Measurements from ENCODE around the gene HCRT. TPM values are rescaled to one million over a fixed set of nuclear protein-coding genes. Genes with fewer than 3 reads are reported as not detected.
A peak's percentile ranks its signal among the peaks of the same experiment; 100 is the strongest.
"Not testable (repeated sequence)": the region's sequence is repeated elsewhere in the genome, so short reads cannot be mapped to it uniquely, and the experiment has no call there.

Gene HCRT, protein sequence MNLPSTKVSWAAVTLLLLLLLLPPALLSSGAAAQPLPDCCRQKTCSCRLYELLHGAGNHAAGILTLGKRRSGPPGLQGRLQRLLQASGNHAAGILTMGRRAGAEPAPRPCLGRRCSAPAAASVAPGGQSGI
- not detected for total RNA-seq
- long read RNA-seq, result 0 reads

- ATAC-seq (no peak), DNase-seq (no peak)
- intact Hi-C loops (cut with DNase I), result loop anchor here in 1 of 2 donors (5.0 kb wide), 1 partner anchor 68 kb away; no protein-coding TSS in a partner anchor
Measured at GRCh38 chr17:42184713-42185620, at the start of gene HCRT. HCRT (minus strand) TSS chr17:42185452; CDS start chr17:42185365, 87 bp downstream.

GRCh38 chr17:42233994-42234393, 48.7 kb upstream of the HCRT start:
- intact Hi-C loops (cut with DNase I), result no loop called here
- DNase-seq, result no peak
- peak; percentile 68 to 71 for ATAC-seq

DNA sequence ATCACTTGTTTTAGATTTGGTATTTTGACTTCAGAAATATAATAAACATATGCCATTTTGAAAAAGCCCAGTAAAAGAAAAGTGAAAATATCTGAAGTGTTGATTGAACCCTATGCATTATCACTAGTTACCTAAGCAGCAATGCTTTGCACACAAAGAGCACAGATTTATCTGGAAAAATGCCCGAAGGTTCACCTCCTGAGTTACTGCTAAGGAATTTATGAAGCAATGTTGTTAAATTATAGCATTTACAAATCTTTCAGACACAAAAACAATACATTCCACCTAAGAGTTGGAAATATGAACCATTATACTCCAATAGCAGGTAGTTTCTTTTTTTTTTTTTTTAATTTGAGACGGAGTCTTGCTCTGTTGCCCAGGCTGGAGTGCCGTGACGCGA, 47.9 kb upstream of the HCRT start:
- DNase-seq, result no peak
- ATAC-seq, result peak in 1 of 2 donors; percentile 59
- intact Hi-C loops (cut with DNase I), result no loop called here

- ATAC-seq (no peak), DNase-seq (no peak)
- intact Hi-C loops (cut with DNase I), result no loop called here
Measured at GRCh38 chr17:42230225-42230624, 45.0 kb upstream of the HCRT start.

GRCh38 chr17:42227849-42228700, 42.8 kb upstream of the HCRT start:
- peak; percentile 47 to 63 for ATAC-seq
- no peak for DNase-seq
- intact Hi-C loops (cut with DNase I), result no loop called here

- DNase-seq (no peak), ATAC-seq (no peak)
- intact Hi-C loops (cut with DNase I), result no loop called here
Measured at GRCh38 chr17:42225646-42226045, 40.4 kb upstream of the HCRT start.

GRCh38 chr17:42224651-42225050, 39.4 kb upstream of the HCRT start:
- no peak for DNase-seq
- intact Hi-C loops (cut with DNase I), result no loop called here
- ATAC-seq, result no peak

DNA sequence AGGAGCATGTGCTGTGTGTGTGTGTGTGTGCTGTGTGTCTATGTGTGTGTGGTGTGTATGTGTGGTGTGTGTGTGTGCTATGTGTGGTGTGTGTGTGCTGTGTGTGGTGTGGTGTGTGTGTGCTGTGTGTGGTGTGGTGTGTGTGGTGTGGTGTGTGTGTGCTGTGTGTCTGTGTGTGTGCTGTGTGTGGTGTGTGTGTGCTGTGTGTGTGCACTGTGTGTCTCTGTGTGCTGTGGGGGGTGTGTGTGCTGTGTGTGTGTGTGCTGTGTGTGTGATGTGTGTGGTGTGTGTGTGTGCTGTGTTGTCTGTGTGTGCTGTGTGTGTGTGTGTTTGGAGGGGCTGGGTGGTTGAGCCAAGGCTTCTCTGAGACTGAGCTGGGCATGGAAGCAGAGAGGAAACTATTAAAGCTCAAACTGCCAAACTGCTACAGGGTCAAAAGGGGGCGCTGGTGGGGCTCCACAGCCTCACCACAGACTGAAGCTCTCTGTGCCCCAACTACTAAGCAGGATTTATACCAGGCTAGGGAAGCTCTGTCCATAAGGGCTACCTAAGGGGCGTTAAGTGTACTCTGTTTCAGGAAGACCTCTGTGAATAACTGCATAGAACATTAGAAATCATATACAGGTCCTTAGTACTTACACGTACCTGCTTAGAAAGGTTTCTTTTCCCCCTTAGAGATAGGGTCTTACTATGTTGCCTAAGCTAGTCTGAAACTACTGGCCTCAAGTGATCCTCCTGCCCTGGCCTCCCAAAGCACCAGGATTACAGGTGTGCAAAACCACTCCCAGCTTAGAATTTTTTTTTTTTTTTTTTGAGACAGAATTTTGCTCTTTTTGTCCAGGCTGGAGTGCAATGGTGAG, 36.9 kb upstream of the HCRT start:
- peak; percentile 45 to 59 for ATAC-seq
- DNase-seq, result no peak
- intact Hi-C loops (cut with DNase I), result no loop called here

DNA sequence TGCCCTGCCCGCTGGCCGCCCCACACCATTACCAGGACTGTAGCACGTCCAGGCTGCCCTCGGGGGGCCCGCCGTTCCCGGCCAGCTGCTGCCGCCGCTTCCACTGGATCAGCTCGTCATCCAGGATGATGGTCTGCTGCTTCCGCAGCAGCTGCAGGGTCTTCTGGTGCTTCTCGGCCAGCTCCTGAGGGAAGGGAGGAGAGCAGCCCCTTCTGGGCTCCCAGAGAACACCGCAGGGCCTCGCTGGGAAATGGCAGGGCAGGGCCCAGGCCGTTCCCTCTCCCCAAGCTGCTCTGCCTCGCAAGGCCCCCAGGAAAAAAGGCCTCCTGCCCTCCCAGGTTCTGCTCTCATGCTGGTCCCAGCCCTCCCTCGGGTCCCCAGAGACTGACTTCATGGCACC, 34.0 kb upstream of the HCRT start:
- DNase-seq; intact Hi-C loops (cut with DNase I); ATAC-seq: not testable (repeated sequence)

DNA sequence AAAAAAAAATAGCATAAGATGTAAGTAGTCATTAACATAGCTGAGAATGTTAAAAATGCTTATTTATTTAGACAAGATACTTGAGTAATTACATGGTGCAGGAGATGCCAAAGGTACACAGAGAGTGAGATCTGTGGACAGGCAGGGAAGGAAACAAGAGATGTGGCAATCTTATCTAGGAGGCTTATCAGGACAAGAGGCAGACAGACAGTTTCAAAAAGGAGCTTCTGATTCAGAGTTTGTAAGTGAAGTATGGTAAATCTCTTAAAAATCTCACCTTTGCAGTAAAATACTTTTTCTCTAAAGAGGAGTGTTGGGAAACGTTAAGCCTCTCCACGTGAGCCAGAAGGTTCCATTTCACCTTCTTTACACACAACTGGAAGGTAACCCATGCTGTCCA, 28.9 kb upstream of the HCRT start:
- ATAC-seq, result no peak

GRCh38 chr17:42212382-42212781, 27.1 kb upstream of the HCRT start:
- no peak for DNase-seq
- intact Hi-C loops (cut with DNase I), result no loop called here
- ATAC-seq, result no peak

More for the DNA sequence above, 28.9 kb upstream of the HCRT start:
- no peak for DNase-seq
- intact Hi-C loops (cut with DNase I), result no loop called here

- peak; percentile 58 for DNase-seq
- ATAC-seq, result peak; percentile 89 to 91
- intact Hi-C loops (cut with DNase I), result not testable (repeated sequence)
Measured at GRCh38 chr17:42211921-42212341, 26.7 kb upstream of the HCRT start.

- DNase-seq, result no peak
- ATAC-seq, result no peak
- intact Hi-C loops (cut with DNase I), result no loop called here
Measured at GRCh38 chr17:42210046-42210445, 24.8 kb upstream of the HCRT start.

DNA sequence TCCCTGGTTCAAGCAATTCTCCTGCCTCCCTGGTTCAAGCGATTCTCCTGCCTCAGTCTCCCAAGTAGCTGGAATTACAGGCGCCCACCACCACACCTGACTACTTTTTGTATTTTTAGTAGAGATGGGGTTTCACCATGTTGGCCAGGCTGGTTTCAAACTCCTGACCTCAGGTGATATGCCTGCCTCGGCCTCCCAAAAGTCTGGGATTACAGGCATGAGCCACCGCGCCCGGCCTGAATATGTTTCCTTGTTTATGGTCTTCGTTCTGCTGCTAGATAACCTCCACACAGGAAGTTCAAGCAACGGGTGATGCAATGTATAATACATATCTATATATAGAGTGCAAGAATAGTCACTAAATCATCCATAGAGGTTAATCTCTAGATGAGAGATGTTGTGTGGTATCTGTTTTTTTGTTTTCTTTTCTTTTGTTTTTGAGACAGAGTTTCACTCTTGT, 20.9 kb upstream of the HCRT start:
- intact Hi-C loops (cut with DNase I); ATAC-seq; DNase-seq: not testable (repeated sequence)

DNA sequence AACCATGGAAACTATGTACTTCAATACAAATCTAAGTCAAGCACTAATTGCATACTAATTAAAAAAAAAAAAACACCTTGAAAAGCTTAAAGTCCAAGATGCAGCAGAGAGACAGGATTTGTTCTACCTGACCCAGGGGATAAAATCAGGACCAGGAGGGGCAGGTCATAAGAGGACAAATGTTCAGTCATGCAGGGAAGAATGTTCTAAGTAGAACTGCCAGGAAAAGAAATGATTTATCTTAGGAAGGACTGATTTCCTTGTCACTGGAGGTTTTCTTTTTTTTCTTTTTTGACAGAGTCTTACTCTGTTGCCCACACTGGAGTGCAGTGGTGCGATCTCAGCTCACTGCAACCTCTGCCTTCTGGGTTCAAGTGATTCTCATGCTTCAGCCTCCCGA, 18.1 kb upstream of the HCRT start:
- intact Hi-C loops (cut with DNase I), result no loop called here
- DNase-seq (no peak), ATAC-seq (no peak)

DNA sequence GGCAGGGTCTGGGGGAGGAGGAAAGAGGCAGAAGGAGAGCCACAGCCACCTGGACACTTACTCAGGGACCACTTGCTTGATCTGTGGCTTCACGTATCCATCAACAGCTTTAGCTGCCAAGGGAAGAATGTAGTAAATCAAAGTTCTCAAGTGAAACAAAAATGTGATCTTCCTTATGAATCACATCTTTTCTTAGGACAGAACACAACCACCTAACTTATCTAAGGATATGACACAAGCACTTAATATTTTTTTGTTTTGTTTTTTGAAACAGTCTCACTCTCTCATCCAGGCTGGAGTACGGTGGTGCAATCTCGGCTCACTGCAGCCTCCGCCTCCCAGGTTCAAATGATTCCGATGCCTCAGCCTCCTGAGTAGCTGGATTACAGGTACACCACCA, 17.4 kb upstream of the HCRT start:
- DNase-seq (no peak), ATAC-seq (no peak)
- intact Hi-C loops (cut with DNase I), result no loop called here

- intact Hi-C loops (cut with DNase I), result no loop called here
- DNase-seq, result no peak
- no peak for ATAC-seq
Measured at GRCh38 chr17:42202159-42202558, 16.9 kb upstream of the HCRT start.

GRCh38 chr17:42201458-42201772, 16.2 kb upstream of the HCRT start:
- no peak for ATAC-seq
- DNase-seq, result no peak
- intact Hi-C loops (cut with DNase I), result no loop called here
